IMR-90 (cell line): ENCODE data around the gene TAGAP. TPM values are rescaled to one million over a fixed set of nuclear protein-coding genes. Genes with fewer than 3 reads are reported as not detected.
"Not testable (repeated sequence)": the region's sequence is repeated elsewhere in the genome, so short reads cannot be mapped to it uniquely, and the experiment has no call there.

Experiments used
- ATAC-seq: fragments of 200-7000 bp; cut with Tn5 transposase; 2 replicates; pipeline ENCODE4 v1.9.1; 2020; ENCODE audit warnings: low read depth, mild to moderate bottlenecking, moderate library complexity
- BruUV-seq: library from RNA; stranded (reverse); fragments of 400-500 nt; replicated peaks from 2 replicates; lab custom pipeline; 2021; lab: Mats Ljungman, UMichigan
- CTCF ChIA-PET: fragments of 300-600 bp; formaldehyde crosslinking; extraction: SDS; loops from one replicate; lab custom pipeline; 2021; ENCODE audit warnings: antibody characterized with exemption; lab: Yijun Ruan, JAX
- POLR2A ChIA-PET: fragments of 300-600 bp; sonication (Branson Sonifier 250); formaldehyde crosslinking; loops from one replicate; lab custom pipeline; 2022; ENCODE audit warnings: antibody characterized with exemption; ENCODE audit not compliant: unreplicated experiment; lab: Charles Lee
- DNase-seq: peaks from one replicate; pipeline ENCODE4 v3.0.0; 2013
- H2AFZ ChIP-seq: replicated peaks from 2 replicates; pipeline ENCODE3; 2013; ENCODE audit warnings: low read length, mild to moderate bottlenecking; ENCODE audit not compliant: poor library complexity
- H2AK5ac ChIP-seq: 2 replicates; pipeline ENCODE4 v1.6.1; 2013; ENCODE audit warnings: low read depth, low read length, inconsistent platforms
- H2AK9ac ChIP-seq: replicated peaks from 2 replicates; pipeline ENCODE3; 2013; ENCODE audit warnings: mild to moderate bottlenecking, low read depth, low read length, moderate library complexity; ENCODE audit not compliant: poor library complexity
- H2BK120ac ChIP-seq: 2 replicates; pipeline ENCODE4 v1.6.1; 2013; ENCODE audit warnings: low read depth, low read length, inconsistent platforms
- H2BK15ac ChIP-seq: 3 replicates; pipeline ENCODE4 v1.6.1; 2013; ENCODE audit warnings: low read depth, low read length, inconsistent platforms
- H2BK20ac ChIP-seq: 2 replicates; pipeline ENCODE4 v1.6.1; 2013; ENCODE audit warnings: low read depth, mild to moderate bottlenecking, inconsistent platforms, low read length, moderate library complexity
- H2BK5ac ChIP-seq: 2 replicates; pipeline ENCODE4 v1.6.1; 2013; ENCODE audit warnings: mild to moderate bottlenecking, low read depth, low read length, inconsistent platforms; ENCODE audit not compliant: poor library complexity, severe bottlenecking
- H3K14ac ChIP-seq: replicated peaks from 2 replicates; pipeline ENCODE4 v1.6.1; 2013; ENCODE audit warnings: low read depth, low read length, inconsistent platforms
- H3K18ac ChIP-seq: 2 replicates; pipeline ENCODE4 v1.6.1; 2013; ENCODE audit warnings: low read depth, low read length, control low read depth
- H3K23ac ChIP-seq: 2 replicates; pipeline ENCODE4 v1.6.1; 2013; ENCODE audit warnings: low read depth, low read length, inconsistent platforms
- H3K27ac ChIP-seq: 2 replicates; pipeline ENCODE4 v1.5.1; 2013; ENCODE audit warnings: mild to moderate bottlenecking, control low read depth, low read length; ENCODE audit not compliant: insufficient read depth
- H3K27me3 ChIP-seq: 2 replicates; pipeline ENCODE4 v1.6.1; 2013; ENCODE audit warnings: low read length; ENCODE audit not compliant: control insufficient read depth, insufficient read depth
- H3K36me3 ChIP-seq: 2 replicates; pipeline ENCODE4 v1.6.1; 2013; ENCODE audit warnings: low read length, mixed read lengths; ENCODE audit not compliant: control insufficient read depth, insufficient read depth
- H3K4ac ChIP-seq: 2 replicates; pipeline ENCODE4 v1.6.1; 2013; ENCODE audit warnings: low read depth, low read length, inconsistent platforms
- H3K4me1 ChIP-seq: 2 replicates; pipeline ENCODE4 v1.6.1; 2013; ENCODE audit warnings: low read length, mixed read lengths; ENCODE audit not compliant: control insufficient read depth, insufficient read depth
- H3K4me2 ChIP-seq: 2 replicates; pipeline ENCODE4 v1.6.1; 2013; ENCODE audit warnings: low read depth, mild to moderate bottlenecking, control low read depth, low read length, moderate library complexity
- H3K4me3 ChIP-seq: 2 replicates; pipeline ENCODE4 v1.5.1; 2013; ENCODE audit warnings: low read depth, mild to moderate bottlenecking, control low read depth, low read length, moderate library complexity; ENCODE audit not compliant: insufficient read depth
- H3K56ac ChIP-seq: 2 replicates; pipeline ENCODE4 v1.6.1; 2013; ENCODE audit warnings: low read length, inconsistent platforms; ENCODE audit not compliant: insufficient read depth; ENCODE audit errors: extremely low read depth
- H3K79me1 ChIP-seq, 2 experiments: 2 replicates each; pipeline ENCODE4 v1.6.1; 2013; ENCODE audit warnings: low read length in 2 of 2, inconsistent platforms in 1 of 2, low read depth in 1 of 2
- H3K9ac ChIP-seq: 2 replicates; pipeline ENCODE4 v1.6.1; 2013; ENCODE audit warnings: low read depth, low read length, control low read depth
- H3K9me1 ChIP-seq: 2 replicates; pipeline ENCODE4 v1.6.1; 2013; ENCODE audit warnings: low read length, inconsistent platforms; ENCODE audit not compliant: insufficient read depth
- H3K9me3 ChIP-seq: 2 replicates; pipeline ENCODE4 v1.6.1; 2013; ENCODE audit warnings: low read length; ENCODE audit not compliant: control insufficient read depth, insufficient read depth
- H4K20me1 ChIP-seq: 2 replicates; pipeline ENCODE4 v1.6.1; 2013; ENCODE audit warnings: low read length, inconsistent platforms; ENCODE audit not compliant: insufficient read depth
- H4K5ac ChIP-seq: 2 replicates; pipeline ENCODE4 v1.6.1; 2013; ENCODE audit warnings: mild to moderate bottlenecking, low read depth, low read length, control low read depth
- H4K8ac ChIP-seq, 2 experiments: 2 replicates each; pipeline ENCODE4 v1.6.1; 2013; ENCODE audit warnings: low read depth in 2 of 2, low read length in 2 of 2, control low read depth in 1 of 2, inconsistent platforms in 1 of 2
- H4K91ac ChIP-seq: 2 replicates; pipeline ENCODE4 v1.6.1; 2013; ENCODE audit warnings: low read depth, low read length, inconsistent platforms; ENCODE audit not compliant: insufficient read depth
- BHLHE40 ChIP-seq: fragments of 150-350 bp; IDR thresholded peaks from 2 replicates; pipeline ENCODE4 v1.6.1; 2016; ENCODE audit warnings: mild to moderate bottlenecking, low read depth, low read length
- ELK1 ChIP-seq: fragments of 150-350 bp; IDR thresholded peaks from 2 replicates; pipeline ENCODE4 v1.6.1; 2016; ENCODE audit warnings: low read depth, mild to moderate bottlenecking, low read length, moderate library complexity, borderline replicate concordance
- MXI1 ChIP-seq: IDR thresholded peaks from 2 replicates; pipeline ENCODE4 v1.6.1; 2012; ENCODE audit warnings: low read depth, mild to moderate bottlenecking, low read length, moderate library complexity, borderline replicate concordance
- NFE2L2 ChIP-seq: fragments of 150-350 bp; IDR thresholded peaks from 2 replicates; pipeline ENCODE4 v1.6.1; 2016; ENCODE audit warnings: low read depth, mild to moderate bottlenecking, low read length
- WGBS, 2 experiments: methylation state at CpG; one replicate each; pipeline versions ENCODE4 v1.1.5 to v1.1.7; 2013; ENCODE audit warnings: missing lambda C conversion rate in 2 of 2; ENCODE audit not compliant: insufficient read length in 1 of 2; ENCODE audit errors: extremely low coverage in 2 of 2; 5-methylcytosine and 5-hydroxymethylcytosine counted together
- dilution Hi-C: fragments of 300-500 bp; cut with HindIII; formaldehyde crosslinking; loops from one replicate; pipeline ENCODE4 v1.14.3; 2018; ENCODE audit warnings: low sequenced_read_pairs; ENCODE audit not compliant: unreplicated experiment
- in situ Hi-C: fragments of 300-500 bp; cut with MboI; formaldehyde crosslinking; loops from 3 replicates; pipeline ENCODE4 v1.14.3; 2019; ENCODE audit warnings: low sequenced_read_pairs, inconsistent platforms, mixed read lengths
- intact Hi-C: fragments of 100-400 bp; cut with micrococcal nuclease; formaldehyde crosslinking; loops from 2 replicates; pipeline ENCODE4 v1.10.0; 2022
- polyA plus RNA-seq, 3 experiments: library from polyadenylated mRNA; depleted of rRNA; stranded (reverse); fragments of >200 nt; gene quantifications; 2 replicates each; pipeline ENCODE4 v1.2.3, GENCODE V29; 2012; ENCODE audit warnings: low replicate concordance in 1 of 3
- total RNA-seq: library from RNA; depleted of rRNA; stranded (reverse); fragments of >200 nt; gene quantifications from 2 replicates; pipeline ENCODE4 v1.2.3, GENCODE V29; 2012

Gene TAGAP
- total and polyA plus RNA-seq, 2 of the 4 experiments (the other 2 are of a cell fraction): not detected

- TF ChIP-seq MXI1 (no peak), BHLHE40 (no peak), ELK1 (no peak), NFE2L2 (no peak)
Observed at GRCh38 chr6:159030168-159030567, 14.6 kb downstream of the TAGAP start (continued).

- H3K4ac ChIP-seq, H3K9me3 ChIP-seq, H3K4me3 ChIP-seq, H3K36me3 ChIP-seq, in situ Hi-C loops, H4K91ac ChIP-seq, DNase-seq, POLR2A ChIA-PET, H2BK5ac ChIP-seq, H2BK15ac ChIP-seq, CTCF ChIA-PET, H4K5ac ChIP-seq, BruUV-seq, H2BK120ac ChIP-seq, H3K79me1 ChIP-seq, H3K56ac ChIP-seq, intact Hi-C loops, H3K4me1 ChIP-seq, H3K14ac ChIP-seq, H3K4me2 ChIP-seq, ATAC-seq, H2AK9ac ChIP-seq, H4K20me1 ChIP-seq, H3K27ac ChIP-seq, H2AK5ac ChIP-seq, H3K27me3 ChIP-seq, dilution Hi-C loops, H3K23ac ChIP-seq, H3K9ac ChIP-seq, H3K18ac ChIP-seq, H4K8ac ChIP-seq, H3K9me1 ChIP-seq, H2BK20ac ChIP-seq, H2AFZ ChIP-seq: not testable (repeated sequence)
- 67% methylated on average over 1 of the region's 1 CpG; no CpG with 5 or more reads in 1 of the 2 experiments for WGBS, 2 experiments
Observed at GRCh38 chr6:159025224-159025623, 19.6 kb downstream of the TAGAP start.
